Measurements from ENCODE around the gene SLC12A6. TPM values are rescaled to one million over a fixed set of nuclear protein-coding genes. Genes with fewer than 3 reads are reported as not detected.

The SLC12A6 gene
- total and polyA plus RNA-seq, 2 of the 13 experiments (the other 11 are each of a cell fraction or from before 2014, with no cell fraction given), result 15.2 to 30.1 TPM

DNA sequence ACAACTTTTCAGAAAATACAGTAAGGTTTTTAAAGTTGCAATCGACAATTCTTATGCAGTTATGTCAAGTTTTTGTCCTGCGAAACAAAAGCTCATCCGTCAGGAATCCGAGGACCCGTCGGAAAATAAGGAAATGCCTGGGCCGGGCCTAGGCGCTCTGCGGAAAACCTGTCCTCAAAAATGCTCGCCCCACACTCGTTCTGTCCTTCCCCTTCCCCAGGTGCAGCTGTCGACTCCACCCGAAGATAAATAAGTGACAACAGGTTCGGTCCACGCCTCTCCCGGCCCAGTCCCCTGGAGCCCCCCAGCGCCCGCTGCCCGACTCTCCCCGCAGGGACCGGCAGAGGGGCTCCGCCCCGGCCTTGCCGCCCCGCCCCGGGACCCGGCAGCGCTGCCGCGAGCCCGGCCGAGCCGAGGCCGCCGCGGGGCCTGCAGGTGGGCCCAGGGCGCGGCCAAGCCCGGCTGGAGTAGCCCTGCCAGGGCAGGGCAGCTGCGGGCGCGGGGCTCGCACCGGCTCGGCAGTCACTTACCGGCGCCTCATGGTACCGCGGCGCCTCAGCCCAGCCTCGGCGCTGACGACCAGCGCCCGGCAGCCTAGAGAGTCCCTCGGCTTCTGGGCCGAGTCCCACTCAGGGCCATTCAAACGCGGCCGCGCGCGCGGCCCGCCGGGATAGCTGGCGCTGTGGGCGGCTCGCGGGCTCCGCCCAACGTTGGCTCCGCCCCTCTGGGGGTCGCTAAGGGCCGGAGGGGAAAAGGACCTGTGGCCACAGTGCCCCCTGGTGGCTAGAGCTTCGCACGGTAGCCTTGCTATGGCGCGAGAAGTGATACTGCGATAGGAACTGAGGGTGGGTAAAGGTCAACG, 127.9 kb downstream of the SLC12A6 start, which contains the start of gene KATNBL1 (continued):
- TF ChIP-seq, protein P1, sequence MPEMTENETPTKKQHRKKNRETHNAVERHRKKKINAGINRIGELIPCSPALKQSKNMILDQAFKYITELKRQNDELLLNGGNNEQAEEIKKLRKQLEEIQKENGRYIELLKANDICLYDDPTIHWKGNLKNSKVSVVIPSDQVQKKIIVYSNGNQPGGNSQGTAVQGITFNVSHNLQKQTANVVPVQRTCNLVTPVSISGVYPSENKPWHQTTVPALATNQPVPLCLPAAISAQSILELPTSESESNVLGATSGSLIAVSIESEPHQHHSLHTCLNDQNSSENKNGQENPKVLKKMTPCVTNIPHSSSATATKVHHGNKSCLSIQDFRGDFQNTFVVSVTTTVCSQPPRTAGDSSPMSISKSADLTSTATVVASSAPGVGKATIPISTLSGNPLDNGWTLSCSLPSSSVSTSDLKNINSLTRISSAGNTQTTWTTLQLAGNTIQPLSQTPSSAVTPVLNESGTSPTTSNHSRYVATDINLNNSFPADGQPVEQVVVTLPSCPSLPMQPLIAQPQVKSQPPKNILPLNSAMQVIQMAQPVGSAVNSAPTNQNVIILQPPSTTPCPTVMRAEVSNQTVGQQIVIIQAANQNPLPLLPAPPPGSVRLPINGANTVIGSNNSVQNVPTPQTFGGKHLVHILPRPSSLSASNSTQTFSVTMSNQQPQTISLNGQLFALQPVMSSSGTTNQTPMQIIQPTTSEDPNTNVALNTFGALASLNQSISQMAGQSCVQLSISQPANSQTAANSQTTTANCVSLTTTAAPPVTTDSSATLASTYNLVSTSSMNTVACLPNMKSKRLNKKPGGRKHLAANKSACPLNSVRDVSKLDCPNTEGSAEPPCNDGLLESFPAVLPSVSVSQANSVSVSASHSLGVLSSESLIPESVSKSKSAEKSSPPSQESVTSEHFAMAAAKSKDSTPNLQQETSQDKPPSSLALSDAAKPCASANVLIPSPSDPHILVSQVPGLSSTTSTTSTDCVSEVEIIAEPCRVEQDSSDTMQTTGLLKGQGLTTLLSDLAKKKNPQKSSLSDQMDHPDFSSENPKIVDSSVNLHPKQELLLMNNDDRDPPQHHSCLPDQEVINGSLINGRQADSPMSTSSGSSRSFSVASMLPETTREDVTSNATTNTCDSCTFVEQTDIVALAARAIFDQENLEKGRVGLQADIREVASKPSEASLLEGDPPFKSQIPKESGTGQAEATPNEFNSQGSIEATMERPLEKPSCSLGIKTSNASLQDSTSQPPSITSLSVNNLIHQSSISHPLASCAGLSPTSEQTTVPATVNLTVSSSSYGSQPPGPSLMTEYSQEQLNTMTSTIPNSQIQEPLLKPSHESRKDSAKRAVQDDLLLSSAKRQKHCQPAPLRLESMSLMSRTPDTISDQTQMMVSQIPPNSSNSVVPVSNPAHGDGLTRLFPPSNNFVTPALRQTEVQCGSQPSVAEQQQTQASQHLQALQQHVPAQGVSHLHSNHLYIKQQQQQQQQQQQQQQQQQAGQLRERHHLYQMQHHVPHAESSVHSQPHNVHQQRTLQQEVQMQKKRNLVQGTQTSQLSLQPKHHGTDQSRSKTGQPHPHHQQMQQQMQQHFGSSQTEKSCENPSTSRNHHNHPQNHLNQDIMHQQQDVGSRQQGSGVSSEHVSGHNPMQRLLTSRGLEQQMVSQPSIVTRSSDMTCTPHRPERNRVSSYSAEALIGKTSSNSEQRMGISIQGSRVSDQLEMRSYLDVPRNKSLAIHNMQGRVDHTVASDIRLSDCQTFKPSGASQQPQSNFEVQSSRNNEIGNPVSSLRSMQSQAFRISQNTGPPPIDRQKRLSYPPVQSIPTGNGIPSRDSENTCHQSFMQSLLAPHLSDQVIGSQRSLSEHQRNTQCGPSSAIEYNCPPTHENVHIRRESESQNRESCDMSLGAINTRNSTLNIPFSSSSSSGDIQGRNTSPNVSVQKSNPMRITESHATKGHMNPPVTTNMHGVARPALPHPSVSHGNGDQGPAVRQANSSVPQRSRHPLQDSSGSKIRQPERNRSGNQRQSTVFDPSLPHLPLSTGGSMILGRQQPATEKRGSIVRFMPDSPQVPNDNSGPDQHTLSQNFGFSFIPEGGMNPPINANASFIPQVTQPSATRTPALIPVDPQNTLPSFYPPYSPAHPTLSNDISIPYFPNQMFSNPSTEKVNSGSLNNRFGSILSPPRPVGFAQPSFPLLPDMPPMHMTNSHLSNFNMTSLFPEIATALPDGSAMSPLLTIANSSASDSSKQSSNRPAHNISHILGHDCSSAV (CRISPR knock-in tag; IDR thresholded peaks at IDR 0.05; ENCODE audit: borderline replicate concordance), result no peak
- no peak for TF ChIP-seq ZNF335 (CRISPR knock-in tag; IDR thresholded peaks at IDR 0.05)
- TF ChIP-seq STAG1 (CRISPR knock-in tag; IDR thresholded peaks at IDR 0.05), result peak; percentile 88
- no peak for TF ChIP-seq ATF1 (CRISPR knock-in tag; IDR thresholded peaks at IDR 0.05)
- TF ChIP-seq, protein P2, sequence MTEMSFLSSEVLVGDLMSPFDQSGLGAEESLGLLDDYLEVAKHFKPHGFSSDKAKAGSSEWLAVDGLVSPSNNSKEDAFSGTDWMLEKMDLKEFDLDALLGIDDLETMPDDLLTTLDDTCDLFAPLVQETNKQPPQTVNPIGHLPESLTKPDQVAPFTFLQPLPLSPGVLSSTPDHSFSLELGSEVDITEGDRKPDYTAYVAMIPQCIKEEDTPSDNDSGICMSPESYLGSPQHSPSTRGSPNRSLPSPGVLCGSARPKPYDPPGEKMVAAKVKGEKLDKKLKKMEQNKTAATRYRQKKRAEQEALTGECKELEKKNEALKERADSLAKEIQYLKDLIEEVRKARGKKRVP (CRISPR knock-in tag; IDR thresholded peaks at IDR 0.05), result no peak
- TF ChIP-seq ZNF7 (CRISPR knock-in tag; IDR thresholded peaks at IDR 0.05), result 0 out of 2 replicates have a peak, but pooled peaks have one; percentile 17
- TF ChIP-seq ZNF605 (CRISPR knock-in tag; IDR thresholded peaks at IDR 0.05), result no peak
- TF ChIP-seq FOXK2 (IDR thresholded peaks at IDR 0.05), result no peak
- peak; percentile 57 for TF ChIP-seq MED1 (CRISPR knock-in tag; IDR thresholded peaks at IDR 0.05)
- no peak; the same call in 1 of the 2 replicates for TF ChIP-seq ZNF614 (CRISPR knock-in tag; IDR thresholded peaks at IDR 0.05; ENCODE audit: borderline replicate concordance)
- TF ChIP-seq, protein P3, sequence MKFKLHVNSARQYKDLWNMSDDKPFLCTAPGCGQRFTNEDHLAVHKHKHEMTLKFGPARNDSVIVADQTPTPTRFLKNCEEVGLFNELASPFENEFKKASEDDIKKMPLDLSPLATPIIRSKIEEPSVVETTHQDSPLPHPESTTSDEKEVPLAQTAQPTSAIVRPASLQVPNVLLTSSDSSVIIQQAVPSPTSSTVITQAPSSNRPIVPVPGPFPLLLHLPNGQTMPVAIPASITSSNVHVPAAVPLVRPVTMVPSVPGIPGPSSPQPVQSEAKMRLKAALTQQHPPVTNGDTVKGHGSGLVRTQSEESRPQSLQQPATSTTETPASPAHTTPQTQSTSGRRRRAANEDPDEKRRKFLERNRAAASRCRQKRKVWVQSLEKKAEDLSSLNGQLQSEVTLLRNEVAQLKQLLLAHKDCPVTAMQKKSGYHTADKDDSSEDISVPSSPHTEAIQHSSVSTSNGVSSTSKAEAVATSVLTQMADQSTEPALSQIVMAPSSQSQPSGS (CRISPR knock-in tag; IDR thresholded peaks at IDR 0.05), result no peak
- no peak for TF ChIP-seq MAFK (conservative IDR thresholded peaks at IDR 0.05 in 1 of 2, IDR thresholded peaks at IDR 0.05 in 1 of 2; ENCODE audit: low read length in 2 of 2)
- TF ChIP-seq ZNF343 (CRISPR knock-in tag; IDR thresholded peaks at IDR 0.05), result no peak
- no peak for TF ChIP-seq GATA4 (IDR thresholded peaks at IDR 0.05; ENCODE audit: borderline replicate concordance, low read depth)
- no peak for TF ChIP-seq PCBP1 (IDR thresholded peaks at IDR 0.05; ENCODE audit: borderline replicate concordance, low read depth, low read length)
- no peak for TF ChIP-seq ZNF282 (IDR thresholded peaks at IDR 0.05; ENCODE audit: partially characterized antibody)
- TF ChIP-seq POLR2A (IDR thresholded peaks at IDR 0.05; ENCODE audit: insufficient read depth in 1 of 2, low read depth in 2 of 2, low read length in 2 of 2), result peak; percentile 87 to 90
- no peak for TF ChIP-seq KMT2B (CRISPR knock-in tag; IDR thresholded peaks at IDR 0.05)
- no peak for TF ChIP-seq SP2 (CRISPR knock-in tag; IDR thresholded peaks at IDR 0.05)
- TF ChIP-seq NFKB2 (CRISPR knock-in tag; IDR thresholded peaks at IDR 0.05; ENCODE audit: borderline replicate concordance), result peak; percentile 75; the same call in 1 of the 2 replicates

All from HepG2 (cell line).